OCI-LY3 (cell line): Measurements from ENCODE around the gene MAPK12.

ENCODE experiments used
- H2AFZ ChIP-seq: fragments of 200-600, 300-600 bp; shearing (Covaris generic); 2 replicates; pipeline ENCODE4 v1.6.0; 2014; ENCODE audit warnings: antibody characterized with exemption, low read depth, low read length
- H3K27ac ChIP-seq: fragments of 200-600, 300-600 bp; sonication (generic); 2 replicates; pipeline ENCODE4 v1.5.1; 2014; ENCODE audit warnings: mild to moderate bottlenecking, low read length, moderate library complexity, mixed read lengths
- H3K27me3 ChIP-seq: fragments of 200-600, 300-600 bp; sonication (generic); 2 replicates; pipeline ENCODE4 v1.6.1; 2014; ENCODE audit warnings: low read depth, low read length, mixed read lengths
- H3K36me3 ChIP-seq: fragments of 200-600, 300-600 bp; sonication (generic); replicated peaks from 2 replicates; pipeline ENCODE3; 2014; ENCODE audit warnings: low read depth, low read length, mixed read lengths
- H3K4me1 ChIP-seq: fragments of 300-600, 200-600 bp; sonication (generic); 2 replicates; pipeline ENCODE4 v1.6.1; 2014; ENCODE audit warnings: low read length, mixed read lengths
- H3K4me2 ChIP-seq: fragments of 200-600, 300-600 bp; sonication (generic); 2 replicates; pipeline ENCODE4 v1.6.1; 2014; ENCODE audit warnings: low read length, mixed read lengths
- H3K4me3 ChIP-seq: fragments of 300-600, 200-600 bp; sonication (generic); 2 replicates; pipeline ENCODE4 v1.5.1; 2014; ENCODE audit warnings: antibody characterized with exemption, mild to moderate bottlenecking, low read length, moderate library complexity
- H3K79me2 ChIP-seq: fragments of 300-600, 200-600 bp; shearing (Covaris generic); 2 replicates; pipeline ENCODE4 v1.6.1; 2014; ENCODE audit warnings: mild to moderate bottlenecking, low read length, mixed read lengths
- H3K9ac ChIP-seq: fragments of 300-600, 200-600 bp; shearing (Covaris generic); 2 replicates; pipeline ENCODE4 v1.6.0; 2014; ENCODE audit warnings: mild to moderate bottlenecking, low read length, moderate library complexity
- H3K9me3 ChIP-seq: fragments of 200-600, 300-600 bp; shearing (Covaris generic); 2 replicates; pipeline ENCODE4 v1.6.1; 2014; ENCODE audit warnings: low read length, mixed read lengths; ENCODE audit not compliant: insufficient read depth
- H4K20me1 ChIP-seq: fragments of 200-600, 300-600 bp; sonication (generic); 2 replicates; pipeline ENCODE4 v1.6.1; 2016; ENCODE audit warnings: low read length, mixed read lengths; ENCODE audit not compliant: insufficient read depth
- CTCF ChIP-seq: fragments of 200-600, 300-600 bp; sonication (generic); IDR thresholded peaks from 2 replicates; pipeline ENCODE4 v1.5.1; 2014; ENCODE audit warnings: antibody characterized with exemption, low read length, low read depth
- EZH2phosphoT487 ChIP-seq: fragments of 200-600 bp; shearing (Covaris generic); IDR thresholded peaks from 2 replicates; pipeline ENCODE4 v1.6.1; 2018; ENCODE audit warnings: antibody characterized with exemption, mixed run types, low read depth

MAPK12 gene

GRCh38 chr22:50297510-50298265, 36.2 kb upstream of the MAPK12 start:
- Histone ChIP-seq H2AFZ (no peak overlapping the region), H3K36me3 (no peaks in the 10 kb centered on the region), H3K4me3 (no peak overlapping the region), H3K27ac (no peak overlapping the region), H4K20me1 (peaks cover 71% of the 10 kb centered on the region), H3K4me1 (peaks cover 32% of the 10 kb centered on the region), H3K4me2 (no peak overlapping the region), H3K9me3 (no peaks in the 10 kb centered on the region), H3K27me3 (no peaks in the 10 kb centered on the region), H3K9ac (no peak overlapping the region), H3K79me2 (peaks cover 85% of the 10 kb centered on the region)
- TF ChIP-seq CTCF (no peak), EZH2phosphoT487 (no peak)

GRCh38 chr22:50296658-50297490, 35.4 kb upstream of the MAPK12 start:
- peaks cover 83% of the 10 kb centered on the region for H3K79me2 ChIP-seq
- H4K20me1 ChIP-seq = peaks cover 70% of the 10 kb centered on the region
- no peak for TF ChIP-seq CTCF
- no peak for TF ChIP-seq EZH2phosphoT487
- H3K9ac ChIP-seq = no peak overlapping the region
- H3K27me3 ChIP-seq = no peaks in the 10 kb centered on the region
- no peaks in the 10 kb centered on the region for H3K9me3 ChIP-seq
- no peak overlapping the region for H3K4me3 ChIP-seq
- no peak overlapping the region for H3K4me2 ChIP-seq
- no peak overlapping the region for H3K27ac ChIP-seq
- peaks cover 32% of the 10 kb centered on the region for H3K4me1 ChIP-seq
- no peak overlapping the region for H2AFZ ChIP-seq
- no peaks in the 10 kb centered on the region for H3K36me3 ChIP-seq

GRCh38 chr22:50294319-50294656, 32.8 kb upstream of the MAPK12 start:
- peak overlapping the region; percentile 66 for H3K4me3 ChIP-seq
- no peak overlapping the region for H2AFZ ChIP-seq
- peaks cover 32% of the 10 kb centered on the region for H3K4me1 ChIP-seq
- peak overlapping the region; percentile 79 for H3K4me2 ChIP-seq
- peak overlapping the region; percentile 4; the same call in 1 of the 2 replicates for H3K27ac ChIP-seq
- H3K27me3 ChIP-seq = no peaks in the 10 kb centered on the region
- peak overlapping the region; percentile 31; the same call in 1 of the 2 replicates for H3K9ac ChIP-seq
- H3K9me3 ChIP-seq = no peaks in the 10 kb centered on the region
- no peak for TF ChIP-seq EZH2phosphoT487
- TF ChIP-seq CTCF = no peak
- H4K20me1 ChIP-seq = peaks cover 70% of the 10 kb centered on the region
- H3K36me3 ChIP-seq = no peaks in the 10 kb centered on the region
- peaks cover 68% of the 10 kb centered on the region for H3K79me2 ChIP-seq
